Smooth muscle cell (in vitro differentiated cells): ENCODE results near the gene MRAS. TPM values are rescaled to one million over a fixed set of nuclear protein-coding genes. Genes with fewer than 3 reads are reported as not detected.
"Not testable (repeated sequence)": the region's sequence is repeated elsewhere in the genome, so short reads cannot be mapped to it uniquely, and the experiment has no call there.

Experiments used
- DNase-seq: peaks from one replicate; lab custom pipeline; 2025; ENCODE audit not compliant: unreplicated experiment; lab: John Stamatoyannopoulos, UW
- H2AFZ ChIP-seq: fragments of 200-600 bp; sonication (generic); 2 replicates; pipeline ENCODE4 v1.6.0; 2016; ENCODE audit warnings: antibody characterized with exemption, low read depth, mild to moderate bottlenecking
- H3F3A ChIP-seq: fragments of 200-600 bp; sonication (generic); 2 replicates; pipeline ENCODE4 v1.6.0; 2017; ENCODE audit warnings: antibody characterized with exemption, low read depth
- H3K27ac ChIP-seq: fragments of 200-600 bp; sonication (generic); 2 replicates; pipeline ENCODE4 v1.5.1; 2016; ENCODE audit warnings: low read depth, mild to moderate bottlenecking
- H3K27me3 ChIP-seq: fragments of 200-600 bp; sonication (generic); 2 replicates; pipeline ENCODE4 v1.6.1; 2016; ENCODE audit warnings: low read depth, mild to moderate bottlenecking
- H3K36me3 ChIP-seq: fragments of 200-600 bp; sonication (generic); 2 replicates; pipeline ENCODE4 v1.5.1; 2016; ENCODE audit warnings: low read depth
- H3K4me1 ChIP-seq: fragments of 200-600 bp; sonication (generic); 2 replicates; pipeline ENCODE4 v1.5.1; 2016; ENCODE audit warnings: low read depth
- H3K4me2 ChIP-seq: fragments of 200-600 bp; sonication (generic); 2 replicates; pipeline ENCODE4 v1.6.0; 2016; ENCODE audit warnings: mild to moderate bottlenecking
- H3K4me3 ChIP-seq: fragments of 200-600 bp; sonication (generic); 2 replicates; pipeline ENCODE4 v1.5.1; 2016; ENCODE audit warnings: mild to moderate bottlenecking
- H3K79me2 ChIP-seq: fragments of 200-600 bp; sonication (generic); 2 replicates; pipeline ENCODE4 v1.6.0; 2016; ENCODE audit warnings: low read depth, mild to moderate bottlenecking
- H3K9ac ChIP-seq: fragments of 200-600 bp; sonication (generic); 2 replicates; pipeline ENCODE4 v1.6.0; 2016; ENCODE audit warnings: low read depth
- H3K9me3 ChIP-seq: fragments of 200-600 bp; sonication (generic); replicated peaks from 2 replicates; pipeline ENCODE4 v1.5.1; 2016; ENCODE audit warnings: low read depth
- H4K20me1 ChIP-seq: fragments of 200-600 bp; sonication (generic); 2 replicates; pipeline ENCODE4 v1.6.0; 2016; ENCODE audit warnings: low read depth
- CTCF ChIP-seq: fragments of 200-600 bp; sonication (generic); IDR thresholded peaks from 2 replicates; pipeline ENCODE4 v1.5.1; 2017; ENCODE audit warnings: borderline replicate concordance, mild to moderate bottlenecking, antibody characterized with exemption; ENCODE audit not compliant: insufficient read depth, poor library complexity, severe bottlenecking
- WGBS: methylation state at CpG from one replicate; pipeline ENCODE4 v1.1.7; 2016; ENCODE audit warnings: low lambda C conversion rate; 5-methylcytosine and 5-hydroxymethylcytosine counted together
- polyA plus RNA-seq: library from polyadenylated mRNA; unstranded; fragments of >200 nt; fragmentation: Nextera tagmentation; extraction: Ambion mirVana; gene quantifications from 2 replicates; pipeline ENCODE4 v1.2.1, GENCODE V29; 2016
- total RNA-seq: library from RNA; depleted of rRNA; stranded (reverse); fragments of >200 nt; gene quantifications from 2 replicates; pipeline ENCODE4 v1.2.3, GENCODE V29; 2014

MRAS gene
- total and polyA plus RNA-seq, 2 experiments from 2014 or later: 43.0 to 60.5 TPM

GRCh38 chr3:138451595-138452162 lies 103.3 kb downstream of the MRAS start:
- no peak overlapping the region for H3K27ac ChIP-seq
- H4K20me1 ChIP-seq: no peaks in the 10 kb centered on the region
- no peak overlapping the region for H2AFZ ChIP-seq
- DNase-seq: no peak
- H3F3A ChIP-seq: no peaks in the 10 kb centered on the region
- H3K79me2 ChIP-seq: no peaks in the 10 kb centered on the region
- no peaks in the 10 kb centered on the region for H3K36me3 ChIP-seq
- H3K4me2 ChIP-seq: no peak overlapping the region
- H3K4me3 ChIP-seq: no peak overlapping the region
- 92% methylated on average over 43 of the region's 43 CpGs for WGBS
- no peaks in the 10 kb centered on the region for H3K27me3 ChIP-seq
- no peaks in the 10 kb centered on the region for H3K9me3 ChIP-seq
- H3K9ac ChIP-seq: no peak overlapping the region
- no peak for TF ChIP-seq CTCF
- no peaks in the 10 kb centered on the region for H3K4me1 ChIP-seq

GRCh38 chr3:138452436-138452835 lies 104.1 kb downstream of the MRAS start:
- Histone ChIP-seq H3K9ac (no peak overlapping the region), H3K4me3 (no peak overlapping the region), H3K4me2 (no peak overlapping the region), H2AFZ (no peak overlapping the region), H3K9me3 (no peaks in the 10 kb centered on the region), H3K79me2 (no peaks in the 10 kb centered on the region), H3K27ac (no peak overlapping the region), H4K20me1 (no peaks in the 10 kb centered on the region), H3F3A (no peaks in the 10 kb centered on the region), H3K27me3 (no peaks in the 10 kb centered on the region), H3K36me3 (no peaks in the 10 kb centered on the region), H3K4me1 (no peaks in the 10 kb centered on the region)
- DNase-seq: no peak
- 75% methylated on average over 6 of the region's 6 CpGs for WGBS
- TF ChIP-seq CTCF: no peak

DNA sequence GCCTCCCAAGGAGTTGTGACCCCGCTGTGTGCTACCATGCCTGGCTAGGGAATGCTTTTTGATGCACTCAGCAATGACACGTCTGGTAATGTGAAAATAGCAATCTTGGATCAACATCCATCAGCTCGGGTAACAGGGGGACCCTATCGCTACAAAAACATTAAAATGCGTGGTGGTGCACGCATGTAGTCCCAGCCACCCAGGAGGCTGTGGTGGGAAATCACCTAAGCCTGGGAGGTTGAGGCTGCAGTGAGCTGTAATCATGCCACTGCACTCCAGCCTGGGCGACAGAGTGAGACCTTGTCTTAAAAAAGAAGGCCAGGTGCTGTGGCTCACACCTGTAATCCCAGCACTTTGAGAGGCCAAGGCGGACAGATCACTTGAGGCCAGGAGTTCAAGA lies 105.6 kb downstream of the MRAS start:
- H4K20me1 ChIP-seq, H3F3A ChIP-seq, H3K36me3 ChIP-seq, H2AFZ ChIP-seq, H3K27me3 ChIP-seq, H3K9ac ChIP-seq, H3K27ac ChIP-seq, H3K4me1 ChIP-seq, H3K9me3 ChIP-seq, DNase-seq, H3K4me2 ChIP-seq, H3K4me3 ChIP-seq, H3K79me2 ChIP-seq: not testable (repeated sequence)
- 93% methylated on average over 8 of the region's 8 CpGs for WGBS

Other genes starting within 250 kb of the MRAS start
- 11.3 and 29.9 TPM in 2 replicates for gene DZIP1L, start 233.0 kb upstream of the MRAS start, total RNA-seq
- 7.8 and 12.1 TPM in 2 replicates for gene DZIP1L, start 233.0 kb upstream of the MRAS start, polyA plus RNA-seq
- not detected in 2 replicates for gene A4GNT, start 216.2 kb upstream of the MRAS start, total RNA-seq
- gene A4GNT, start 216.2 kb upstream of the MRAS start, polyA plus RNA-seq: not detected in 2 replicates
- 15.1 and 17.4 TPM in 2 replicates for gene DBR1, start 173.7 kb upstream of the MRAS start, total RNA-seq
- 10.9 and 13.8 TPM in 2 replicates for gene DBR1, start 173.7 kb upstream of the MRAS start, polyA plus RNA-seq
- gene ARMC8, start 161.3 kb upstream of the MRAS start, total RNA-seq: 39.3 and 48.6 TPM in 2 replicates
- gene ARMC8, start 161.3 kb upstream of the MRAS start, polyA plus RNA-seq: 22.6 and 29.2 TPM in 2 replicates
- gene NME9, start 18.7 kb upstream of the MRAS start, total RNA-seq: not detected in 2 replicates
- 0.86 TPM in 1 of 2 replicates, not detected in the other for gene NME9, start 18.7 kb upstream of the MRAS start, polyA plus RNA-seq
- gene ESYT3, start 86.0 kb downstream of the MRAS start, total RNA-seq: 3.4 and 5.5 TPM in 2 replicates
- 1.2 and 3.1 TPM in 2 replicates for gene ESYT3, start 86.0 kb downstream of the MRAS start, polyA plus RNA-seq
- 13.7 and 17.1 TPM in 2 replicates for gene CEP70, start 245.7 kb downstream of the MRAS start, total RNA-seq
- gene CEP70, start 245.7 kb downstream of the MRAS start, polyA plus RNA-seq: 3.9 and 6.3 TPM in 2 replicates